GM21367 (cell line): Measurements from ENCODE around the gene PIF1.
"Not testable (repeated sequence)": the region's sequence is repeated elsewhere in the genome, so short reads cannot be mapped to it uniquely, and the experiment has no call there.

ENCODE experiments used
- ATAC-seq: cut with Tn5 transposase; IDR thresholded peaks from one replicate; pipeline ENCODE4 v1.9.1; 2021; ENCODE audit not compliant: unreplicated experiment

PIF1 gene

GRCh38 chr15:64810497-64811326 lies 14.7 kb downstream of the PIF1 start:
- no peak for ATAC-seq

GRCh38 chr15:64809649-64810496 lies 15.6 kb downstream of the PIF1 start:
- ATAC-seq = no peak

GRCh38 chr15:64808785-64809453 lies 16.5 kb downstream of the PIF1 start:
- no peak for ATAC-seq

- no peak for ATAC-seq
Observed at GRCh38 chr15:64807751-64808222, 17.7 kb downstream of the PIF1 start.

- no peak for ATAC-seq
Observed at GRCh38 chr15:64807051-64807749, 18.2 kb downstream of the PIF1 start.

- no peak for ATAC-seq
Observed at GRCh38 chr15:64806509-64806908, 18.9 kb downstream of the PIF1 start.

GRCh38 chr15:64804619-64805018 lies 20.8 kb downstream of the PIF1 start:
- no peak for ATAC-seq

GRCh38 chr15:64803526-64803925 lies 21.9 kb downstream of the PIF1 start:
- no peak for ATAC-seq

- no peak for ATAC-seq
Observed at GRCh38 chr15:64800476-64800875, 25.0 kb downstream of the PIF1 start.

- not testable (repeated sequence) for ATAC-seq
Observed at GRCh38 chr15:64798905-64799304, 26.5 kb downstream of the PIF1 start.

GRCh38 chr15:64795921-64796320 lies 29.5 kb downstream of the PIF1 start:
- ATAC-seq = not testable (repeated sequence)

- ATAC-seq = not testable (repeated sequence)
Observed at GRCh38 chr15:64795299-64795698, 30.1 kb downstream of the PIF1 start.

- no peak for ATAC-seq
Observed at GRCh38 chr15:64792282-64792681, 33.2 kb downstream of the PIF1 start.

GRCh38 chr15:64791401-64791800 lies 34.0 kb downstream of the PIF1 start:
- no peak for ATAC-seq

- ATAC-seq = no peak
Observed at GRCh38 chr15:64783796-64784195, 41.7 kb downstream of the PIF1 start.

GRCh38 chr15:64782751-64783150 lies 42.7 kb downstream of the PIF1 start:
- no peak for ATAC-seq

GRCh38 chr15:64781299-64781698 lies 44.1 kb downstream of the PIF1 start:
- no peak for ATAC-seq

- ATAC-seq = no peak
Observed at GRCh38 chr15:64780600-64781156, 44.8 kb downstream of the PIF1 start.

- ATAC-seq = no peak
Observed at GRCh38 chr15:64779630-64780029, 45.8 kb downstream of the PIF1 start.

GRCh38 chr15:64779024-64779423 lies 46.4 kb downstream of the PIF1 start:
- no peak for ATAC-seq
